ENCODE measurements around the gene TRIM15. TPM values are rescaled to one million over a fixed set of nuclear protein-coding genes. Genes with fewer than 3 reads are reported as not detected.
A peak's percentile ranks its signal among the peaks of the same experiment; 100 is the strongest.

Gene TRIM15
- total and polyA plus RNA-seq, 9 of the 15 experiments (the other 6 are each of a cell fraction or from before 2014, with no cell fraction given) = 0.06 to 2.6 (median 0.83) TPM

DNA sequence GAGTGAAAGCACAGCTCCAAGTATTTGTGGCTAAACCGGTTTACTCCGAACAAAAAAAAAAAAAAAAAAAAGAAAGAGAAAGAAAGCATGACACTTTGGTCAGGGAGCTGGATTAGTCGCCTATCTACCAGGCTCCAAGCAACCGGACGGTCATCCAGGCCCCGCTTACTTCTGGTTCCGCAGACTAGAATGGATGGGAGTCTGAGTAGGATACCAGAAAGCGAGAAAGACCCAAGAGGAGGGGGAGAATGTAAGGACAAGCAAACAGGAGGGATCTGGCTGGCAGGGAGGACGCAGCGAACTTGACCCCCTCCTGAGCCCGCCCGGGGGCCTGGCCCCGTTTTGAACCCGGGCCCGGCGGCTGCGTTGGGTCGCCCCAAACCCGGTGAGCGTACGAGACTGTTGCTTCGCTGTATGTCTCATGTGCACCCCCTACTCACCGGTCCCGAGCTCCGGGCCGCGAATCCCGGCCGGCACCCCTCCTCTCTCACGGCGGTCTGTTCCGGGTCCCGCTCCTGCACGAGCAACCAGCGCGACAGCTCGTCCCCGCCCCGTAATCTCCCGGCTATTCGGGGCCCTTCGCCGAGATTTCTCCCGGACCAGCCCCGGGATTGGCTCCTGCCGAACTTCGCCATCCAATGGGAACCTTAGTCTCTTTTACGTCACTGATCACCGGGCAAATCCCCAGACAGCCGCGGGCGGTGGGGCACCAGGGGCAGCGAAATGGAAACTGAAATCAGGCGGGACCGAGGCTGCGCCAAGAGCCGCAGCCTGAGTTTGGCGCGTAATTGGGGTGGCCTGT, 49.7 kb downstream of the TRIM15 start, which contains the start of gene TRIM26 (continued):
- TF ChIP-seq PHF8 (IDR thresholded peaks at IDR 0.05; ENCODE audit: borderline replicate concordance, low read length) = peak; percentile 39; the same call in 1 of the 2 replicates
- no peak for TF ChIP-seq ZNF584 (CRISPR knock-in tag; IDR thresholded peaks at IDR 0.05; ENCODE audit: low read depth)
- TF ChIP-seq HMG20A (CRISPR knock-in tag; conservative IDR thresholded peaks at IDR 0.05) = no peak
- TF ChIP-seq CREB1 (IDR thresholded peaks at IDR 0.05) = peak; percentile 77; the same call in 1 of the 2 replicates
- peak; percentile 88 for TF ChIP-seq CREB1 (CRISPR knock-in tag; IDR thresholded peaks at IDR 0.05)
- TF ChIP-seq ILF3 (IDR thresholded peaks at IDR 0.05; ENCODE audit: borderline replicate concordance) = no peak
- no peak for TF ChIP-seq ZNF561 (CRISPR knock-in tag; conservative IDR thresholded peaks at IDR 0.05)
- TF ChIP-seq, protein P1, sequence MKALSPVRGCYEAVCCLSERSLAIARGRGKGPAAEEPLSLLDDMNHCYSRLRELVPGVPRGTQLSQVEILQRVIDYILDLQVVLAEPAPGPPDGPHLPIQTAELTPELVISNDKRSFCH (CRISPR knock-in tag; IDR thresholded peaks at IDR 0.05) = no peak
- TF ChIP-seq, protein P1 (tag; IDR thresholded peaks at IDR 0.05) = no peak
- TF ChIP-seq, protein P2, sequence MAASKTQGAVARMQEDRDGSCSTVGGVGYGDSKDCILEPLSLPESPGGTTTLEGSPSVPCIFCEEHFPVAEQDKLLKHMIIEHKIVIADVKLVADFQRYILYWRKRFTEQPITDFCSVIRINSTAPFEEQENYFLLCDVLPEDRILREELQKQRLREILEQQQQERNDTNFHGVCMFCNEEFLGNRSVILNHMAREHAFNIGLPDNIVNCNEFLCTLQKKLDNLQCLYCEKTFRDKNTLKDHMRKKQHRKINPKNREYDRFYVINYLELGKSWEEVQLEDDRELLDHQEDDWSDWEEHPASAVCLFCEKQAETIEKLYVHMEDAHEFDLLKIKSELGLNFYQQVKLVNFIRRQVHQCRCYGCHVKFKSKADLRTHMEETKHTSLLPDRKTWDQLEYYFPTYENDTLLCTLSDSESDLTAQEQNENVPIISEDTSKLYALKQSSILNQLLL (CRISPR knock-in tag; IDR thresholded peaks at IDR 0.05; ENCODE audit: borderline replicate concordance) = no peak
- no peak for TF ChIP-seq NCOR1 (IDR thresholded peaks at IDR 0.05)
- TF ChIP-seq BMI1 (IDR thresholded peaks at IDR 0.05; ENCODE audit: low read length) = no peak
- TF ChIP-seq, protein P3, sequence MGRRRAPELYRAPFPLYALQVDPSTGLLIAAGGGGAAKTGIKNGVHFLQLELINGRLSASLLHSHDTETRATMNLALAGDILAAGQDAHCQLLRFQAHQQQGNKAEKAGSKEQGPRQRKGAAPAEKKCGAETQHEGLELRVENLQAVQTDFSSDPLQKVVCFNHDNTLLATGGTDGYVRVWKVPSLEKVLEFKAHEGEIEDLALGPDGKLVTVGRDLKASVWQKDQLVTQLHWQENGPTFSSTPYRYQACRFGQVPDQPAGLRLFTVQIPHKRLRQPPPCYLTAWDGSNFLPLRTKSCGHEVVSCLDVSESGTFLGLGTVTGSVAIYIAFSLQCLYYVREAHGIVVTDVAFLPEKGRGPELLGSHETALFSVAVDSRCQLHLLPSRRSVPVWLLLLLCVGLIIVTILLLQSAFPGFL (CRISPR knock-in tag; IDR thresholded peaks at IDR 0.05) = no peak
- no peak for TF ChIP-seq ELF4 (CRISPR knock-in tag; IDR thresholded peaks at IDR 0.05)
- TF ChIP-seq KLF1 (tag; IDR thresholded peaks at IDR 0.05) = no peak
- TF ChIP-seq TAF7 (tag; IDR thresholded peaks at IDR 0.05) = no peak
- TF ChIP-seq, protein P4, sequence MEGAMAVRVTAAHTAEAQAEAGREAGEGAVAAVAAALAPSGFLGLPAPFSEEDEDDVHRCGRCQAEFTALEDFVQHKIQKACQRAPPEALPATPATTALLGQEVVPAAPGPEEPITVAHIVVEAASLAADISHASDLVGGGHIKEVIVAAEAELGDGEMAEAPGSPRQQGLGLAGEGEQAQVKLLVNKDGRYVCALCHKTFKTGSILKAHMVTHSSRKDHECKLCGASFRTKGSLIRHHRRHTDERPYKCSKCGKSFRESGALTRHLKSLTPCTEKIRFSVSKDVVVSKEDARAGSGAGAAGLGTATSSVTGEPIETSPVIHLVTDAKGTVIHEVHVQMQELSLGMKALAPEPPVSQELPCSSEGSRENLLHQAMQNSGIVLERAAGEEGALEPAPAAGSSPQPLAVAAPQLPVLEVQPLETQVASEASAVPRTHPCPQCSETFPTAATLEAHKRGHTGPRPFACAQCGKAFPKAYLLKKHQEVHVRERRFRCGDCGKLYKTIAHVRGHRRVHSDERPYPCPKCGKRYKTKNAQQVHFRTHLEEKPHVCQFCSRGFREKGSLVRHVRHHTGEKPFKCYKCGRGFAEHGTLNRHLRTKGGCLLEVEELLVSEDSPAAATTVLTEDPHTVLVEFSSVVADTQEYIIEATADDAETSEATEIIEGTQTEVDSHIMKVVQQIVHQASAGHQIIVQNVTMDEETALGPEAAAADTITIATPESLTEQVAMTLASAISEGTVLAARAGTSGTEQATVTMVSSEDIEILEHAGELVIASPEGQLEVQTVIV (CRISPR knock-in tag; IDR thresholded peaks at IDR 0.05; ENCODE audit: borderline replicate concordance) = no peak

All from K562 (cell line).